GM12874 (cell line): ENCODE data around the gene TGM3.

Experiments
- CTCF ChIP-seq: IDR thresholded peaks from 2 replicates; pipeline ENCODE4 v1.5.1; 2011; ENCODE audit warnings: low read depth, mild to moderate bottlenecking, control low read depth, low read length, moderate library complexity; ENCODE audit not compliant: insufficient read depth

TGM3 gene

GRCh38 chr20:2276015-2276414 lies 19.8 kb upstream of the TGM3 start:
- no peak for TF ChIP-seq CTCF

- TF ChIP-seq CTCF: no peak
Measured at GRCh38 chr20:2279253-2279779, 16.5 kb upstream of the TGM3 start.

GRCh38 chr20:2280082-2280481 lies 15.7 kb upstream of the TGM3 start:
- no peak for TF ChIP-seq CTCF

GRCh38 chr20:2281563-2281962 lies 14.2 kb upstream of the TGM3 start:
- no peak for TF ChIP-seq CTCF

- no peak for TF ChIP-seq CTCF
Measured at GRCh38 chr20:2282181-2282580, 13.6 kb upstream of the TGM3 start.

GRCh38 chr20:2283706-2284423 lies 11.9 kb upstream of the TGM3 start:
- no peak for TF ChIP-seq CTCF

- no peak for TF ChIP-seq CTCF
Measured at GRCh38 chr20:2285193-2285592, 10.6 kb upstream of the TGM3 start.
